Measurements from ENCODE around the gene CLMP.
A peak's percentile ranks its signal among the peaks of the same experiment; 100 is the strongest.
"Not testable (repeated sequence)": the region's sequence is repeated elsewhere in the genome, so short reads cannot be mapped to it uniquely, and the experiment has no call there.

CLMP gene

GRCh38 chr11:123093739-123094138, 101.3 kb downstream of the CLMP start:
- POLR2A ChIA-PET = interaction anchor here (1.8 kb wide), 1 partner anchor 31 kb away, joined by 9 read pairs; the partner anchor contains the start of gene HSPA8

GRCh38 chr11:123091506-123091905, 103.5 kb downstream of the CLMP start:
- H3K4me3 ChIP-seq (ENCODE audit: low read depth, low read length) = no peak overlapping the region
- ChIA-PET POLR2A (interaction anchor here (3.0 kb wide), 1 partner anchor 30 kb away, joined by 12 read pairs; the partner anchor contains the start of gene HSPA8), CTCF (interaction anchor here (0.7 to 1.8 kb wide), 4 partner anchors 12 to 170 kb away, joined by 3 to 4 read pairs (median 4); no protein-coding TSS in a partner anchor)
- H3K9me3 ChIP-seq (ENCODE audit: control insufficient read depth, insufficient read depth, low read depth, low read length) = no peaks in the 10 kb centered on the region
- H3K27ac ChIP-seq (ENCODE audit: extremely low read depth, low read depth, low read length) = no peak overlapping the region
- H3K4me1 ChIP-seq (ENCODE audit: control insufficient read depth, insufficient read depth, low read length) = no peaks in the 10 kb centered on the region
- TF ChIP-seq OVOL3 (tag by site-specific recombination; IDR thresholded peaks at IDR 0.05) (no peak), ZNF518A (tag by site-specific recombination; conservative IDR thresholded peaks at IDR 0.05; ENCODE audit: low read depth) (no peak), ZNF184 (tag by site-specific recombination; IDR thresholded peaks at IDR 0.05) (no peak), ZNF501 (tag by site-specific recombination; IDR thresholded peaks at IDR 0.05) (no peak), ZFHX2 (tag by site-specific recombination; conservative IDR thresholded peaks at IDR 0.05) (no peak), PRDM1 (tag by site-specific recombination; IDR thresholded peaks at IDR 0.05) (no peak), ZNF707 (tag by site-specific recombination; IDR thresholded peaks at IDR 0.05) (no peak), ZNF585B (tag by site-specific recombination; IDR thresholded peaks at IDR 0.05) (no peak)
- H3K36me3 ChIP-seq (ENCODE audit: control insufficient read depth in 2 of 2, insufficient read depth in 1 of 2, low read length in 2 of 2) = no peaks in the 10 kb centered on the region

More at GRCh38 chr11:123093739-123094138, 101.3 kb downstream of the CLMP start:
- no peaks in the 10 kb centered on the region for H3K9me3 ChIP-seq (ENCODE audit: control insufficient read depth, insufficient read depth, low read depth, low read length)
- H3K36me3 ChIP-seq (ENCODE audit: control insufficient read depth in 2 of 2, insufficient read depth in 1 of 2, low read length in 2 of 2) = no peaks in the 10 kb centered on the region
- no peaks in the 10 kb centered on the region for H3K4me1 ChIP-seq (ENCODE audit: control insufficient read depth, insufficient read depth, low read length)
- TF ChIP-seq SETDB1 (IDR thresholded peaks at IDR 0.05; ENCODE audit: insufficient read length, low read length) (no peak), FEZF1 (tag by site-specific recombination; IDR thresholded peaks at IDR 0.05) (0 out of 2 replicates have a peak, but pooled peaks have one; percentile 7), ZNF580 (tag by site-specific recombination; IDR thresholded peaks at IDR 0.05) (no peak)
- H3K27ac ChIP-seq (ENCODE audit: extremely low read depth, low read depth, low read length) = no peak overlapping the region
- CTCF ChIA-PET = interaction anchor here (0.7 to 1.4 kb wide), 3 partner anchors 153 to 530 kb away, joined by 3 to 8 read pairs (median 4); no protein-coding TSS in a partner anchor
- no peak overlapping the region for H3K4me3 ChIP-seq (ENCODE audit: low read depth, low read length)

- H3K9me3 ChIP-seq (ENCODE audit: control insufficient read depth, insufficient read depth, low read depth, low read length); H3K27ac ChIP-seq (ENCODE audit: extremely low read depth, low read depth, low read length); H3K36me3 ChIP-seq (ENCODE audit: control insufficient read depth in 2 of 2, insufficient read depth in 1 of 2, low read length in 2 of 2); H3K4me1 ChIP-seq (ENCODE audit: control insufficient read depth, insufficient read depth, low read length); H3K4me3 ChIP-seq (ENCODE audit: low read depth, low read length): not testable (repeated sequence)
- ChIA-PET CTCF (interaction anchor here (1.8 kb wide), 1 partner anchor 20 kb away, joined by 4 read pairs; no protein-coding TSS in a partner anchor), POLR2A (interaction anchor here (3.0 kb wide), 1 partner anchor 29 kb away, joined by 12 read pairs; the partner anchor contains the start of gene HSPA8)
Measured at GRCh38 chr11:123090168-123090567, 104.9 kb downstream of the CLMP start.

GRCh38 chr11:123088896-123089295, 106.2 kb downstream of the CLMP start:
- not testable (repeated sequence) for H3K27ac ChIP-seq (ENCODE audit: extremely low read depth, low read depth, low read length); H3K4me3 ChIP-seq (ENCODE audit: low read depth, low read length); H3K9me3 ChIP-seq (ENCODE audit: control insufficient read depth, insufficient read depth, low read depth, low read length); H3K4me1 ChIP-seq (ENCODE audit: control insufficient read depth, insufficient read depth, low read length); H3K36me3 ChIP-seq (ENCODE audit: control insufficient read depth in 2 of 2, insufficient read depth in 1 of 2, low read length in 2 of 2)
- POLR2A ChIA-PET = interaction anchor here (0.6 to 1.4 kb wide), 2 partner anchors 27 to 35 kb away, joined by 3 to 4 read pairs; partner anchors contain the start of gene HSPA8
- CTCF ChIA-PET = interaction anchor here (0.5 to 0.7 kb wide), 3 partner anchors 34 to 456 kb away, joined by 3 to 4 read pairs (median 3); no protein-coding TSS in a partner anchor

- H3K36me3 ChIP-seq (ENCODE audit: control insufficient read depth in 2 of 2, insufficient read depth in 1 of 2, low read length in 2 of 2); H3K4me1 ChIP-seq (ENCODE audit: control insufficient read depth, insufficient read depth, low read length); CTCF ChIA-PET; H3K27ac ChIP-seq (ENCODE audit: extremely low read depth, low read depth, low read length); H3K9me3 ChIP-seq (ENCODE audit: control insufficient read depth, insufficient read depth, low read depth, low read length); H3K4me3 ChIP-seq (ENCODE audit: low read depth, low read length): not testable (repeated sequence)
- POLR2A ChIA-PET = interaction anchor here (0.8 kb wide), 1 partner anchor 25 kb away, joined by 4 read pairs; the partner anchor contains the start of gene HSPA8
Measured at GRCh38 chr11:123087657-123088056, 107.4 kb downstream of the CLMP start.
